SU-DHL-6 (cell line): Measurements from ENCODE around the gene LSR.

ENCODE experiments used
- H2AFZ ChIP-seq: fragments of 200-600 bp; sonication (generic); 2 replicates; pipeline ENCODE4 v1.6.1; 2014; ENCODE audit warnings: low read depth, mild to moderate bottlenecking, moderate library complexity, mixed read lengths, antibody characterized with exemption, low read length; ENCODE audit not compliant: severe bottlenecking
- H3F3A ChIP-seq: fragments of 200-600 bp; shearing (Covaris generic); 2 replicates; pipeline ENCODE4 v1.6.0; 2016; ENCODE audit warnings: antibody characterized with exemption, mild to moderate bottlenecking; ENCODE audit not compliant: insufficient read depth
- H3K27ac ChIP-seq: fragments of 200-600 bp; sonication (generic); 2 replicates; pipeline ENCODE4 v1.5.1; 2016; ENCODE audit warnings: low read depth, mild to moderate bottlenecking, low read length, moderate library complexity, mixed read lengths
- H3K27me3 ChIP-seq: fragments of 200-600 bp; sonication (generic), shearing (Covaris generic); 2 replicates; pipeline ENCODE4 v1.6.0; 2014; ENCODE audit warnings: mild to moderate bottlenecking, low read length
- H3K36me3 ChIP-seq: fragments of 200-600 bp; sonication (generic); 2 replicates; pipeline ENCODE4 v1.6.1; 2014; ENCODE audit warnings: mild to moderate bottlenecking, low read length, mixed read lengths
- H3K4me2 ChIP-seq: fragments of 300-600, 200-600 bp; shearing (Covaris generic), sonication (generic); 2 replicates; pipeline ENCODE4 v1.6.0; 2014; ENCODE audit warnings: low read length, low read depth, mild to moderate bottlenecking; ENCODE audit not compliant: poor library complexity, severe bottlenecking
- H3K4me3 ChIP-seq: fragments of 200-600 bp; sonication (generic); 2 replicates; pipeline ENCODE4 v1.5.1; 2014; ENCODE audit warnings: antibody characterized with exemption, low read length, mild to moderate bottlenecking, mixed read lengths; ENCODE audit not compliant: insufficient read depth, poor library complexity, severe bottlenecking
- H3K79me2 ChIP-seq: fragments of 200-600 bp; sonication (generic); 2 replicates; pipeline ENCODE4 v1.6.1; 2014; ENCODE audit warnings: mild to moderate bottlenecking, low read length, moderate library complexity; ENCODE audit not compliant: insufficient read depth
- H3K9ac ChIP-seq: fragments of 200-600 bp; sonication (generic); 2 replicates; pipeline ENCODE4 v1.7.0; 2014; ENCODE audit warnings: mild to moderate bottlenecking, low read length
- H3K9me2 ChIP-seq: fragments of 200-600 bp; sonication (generic); replicated peaks from 2 replicates; pipeline ENCODE4 v1.6.1; 2014; ENCODE audit warnings: low read length; ENCODE audit not compliant: insufficient read depth
- H3K9me3 ChIP-seq: fragments of 200-600 bp; sonication (generic); 2 replicates; pipeline ENCODE4 v1.6.1; 2014; ENCODE audit warnings: low read length, mixed read lengths; ENCODE audit not compliant: insufficient read depth
- H4K20me1 ChIP-seq: fragments of 200-600 bp; sonication (generic); 2 replicates; pipeline ENCODE4 v1.6.1; 2014; ENCODE audit warnings: low read depth, mild to moderate bottlenecking, antibody characterized with exemption, low read length, moderate library complexity, mixed read lengths
- EZH2phosphoT487 ChIP-seq: fragments of 200-600 bp; sonication (generic), shearing (Covaris generic); conservative IDR thresholded peaks from 2 replicates; pipeline ENCODE4 v1.6.1; 2018; ENCODE audit warnings: mild to moderate bottlenecking, antibody characterized with exemption, low read length, moderate library complexity, mixed read lengths
- TF ChIP-seq, protein P1 (sequence below): fragments of 200-600 bp; sonication (generic); IDR thresholded peaks from one replicate; pipeline ENCODE4 v1.5.1; 2017; ENCODE audit warnings: antibody characterized with exemption, mild to moderate bottlenecking, low read length, moderate library complexity; ENCODE audit not compliant: insufficient read depth, poor library complexity, severe bottlenecking

LSR gene

DNA sequence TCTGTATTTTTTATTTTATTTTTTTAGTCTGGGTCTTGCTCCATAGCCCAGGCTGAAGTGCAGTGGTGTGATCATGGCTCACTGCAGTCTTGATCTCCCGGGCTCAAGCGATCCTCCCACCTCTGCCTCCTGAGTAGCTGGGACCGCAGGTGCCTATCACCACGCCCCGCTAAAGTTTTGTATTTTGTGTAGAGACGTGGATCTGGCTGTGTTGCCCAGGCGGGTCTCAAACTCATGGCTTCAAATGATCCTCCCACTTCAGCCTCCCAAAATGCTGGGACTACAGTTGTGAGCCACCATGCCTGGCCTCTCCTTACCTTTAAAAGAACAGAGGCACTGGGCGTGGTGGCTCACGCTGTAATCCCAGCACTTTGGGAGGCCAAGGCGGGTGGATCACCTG lies 38.9 kb downstream of the LSR start:
- H3K79me2 ChIP-seq = no peaks in the 10 kb centered on the region
- H3K9me2 ChIP-seq = no peaks in the 10 kb centered on the region
- H3K27me3 ChIP-seq = no peaks in the 10 kb centered on the region
- H3F3A ChIP-seq = no peaks in the 10 kb centered on the region
- H3K9ac ChIP-seq = no peak overlapping the region
- H3K9me3 ChIP-seq = no peaks in the 10 kb centered on the region
- no peak overlapping the region for H2AFZ ChIP-seq
- H3K4me3 ChIP-seq = no peak overlapping the region
- no peaks in the 10 kb centered on the region for H4K20me1 ChIP-seq
- no peak overlapping the region for H3K4me2 ChIP-seq
- no peak overlapping the region for H3K27ac ChIP-seq
- TF ChIP-seq EZH2phosphoT487 = no peak
- TF ChIP-seq, protein P1, sequence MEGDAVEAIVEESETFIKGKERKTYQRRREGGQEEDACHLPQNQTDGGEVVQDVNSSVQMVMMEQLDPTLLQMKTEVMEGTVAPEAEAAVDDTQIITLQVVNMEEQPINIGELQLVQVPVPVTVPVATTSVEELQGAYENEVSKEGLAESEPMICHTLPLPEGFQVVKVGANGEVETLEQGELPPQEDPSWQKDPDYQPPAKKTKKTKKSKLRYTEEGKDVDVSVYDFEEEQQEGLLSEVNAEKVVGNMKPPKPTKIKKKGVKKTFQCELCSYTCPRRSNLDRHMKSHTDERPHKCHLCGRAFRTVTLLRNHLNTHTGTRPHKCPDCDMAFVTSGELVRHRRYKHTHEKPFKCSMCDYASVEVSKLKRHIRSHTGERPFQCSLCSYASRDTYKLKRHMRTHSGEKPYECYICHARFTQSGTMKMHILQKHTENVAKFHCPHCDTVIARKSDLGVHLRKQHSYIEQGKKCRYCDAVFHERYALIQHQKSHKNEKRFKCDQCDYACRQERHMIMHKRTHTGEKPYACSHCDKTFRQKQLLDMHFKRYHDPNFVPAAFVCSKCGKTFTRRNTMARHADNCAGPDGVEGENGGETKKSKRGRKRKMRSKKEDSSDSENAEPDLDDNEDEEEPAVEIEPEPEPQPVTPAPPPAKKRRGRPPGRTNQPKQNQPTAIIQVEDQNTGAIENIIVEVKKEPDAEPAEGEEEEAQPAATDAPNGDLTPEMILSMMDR = no peak
- no peaks in the 10 kb centered on the region for H3K36me3 ChIP-seq

DNA sequence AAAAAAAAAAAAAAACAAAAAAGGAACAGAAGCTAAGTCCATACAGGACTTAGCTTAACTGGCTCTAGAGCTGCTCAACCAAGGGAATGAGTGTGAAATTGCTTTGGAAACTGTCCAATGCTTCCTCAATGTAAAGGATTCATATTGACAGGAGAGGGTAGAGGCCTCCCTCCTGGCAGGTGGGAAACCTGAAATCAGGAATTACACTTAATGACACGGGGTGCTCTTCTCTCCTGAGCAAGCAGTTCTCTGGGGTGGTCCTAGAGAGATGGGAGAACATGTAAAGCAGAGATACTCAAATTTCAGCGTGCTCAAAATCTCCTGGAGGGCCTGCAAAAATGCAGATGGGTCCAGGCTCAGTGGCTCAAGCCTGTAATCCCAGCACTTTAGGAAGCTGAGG lies 39.5 kb downstream of the LSR start:
- Histone ChIP-seq H3K79me2 (no peaks in the 10 kb centered on the region), H3K4me2 (no peak overlapping the region), H3F3A (no peaks in the 10 kb centered on the region), H2AFZ (no peak overlapping the region), H3K4me3 (no peak overlapping the region), H3K9me2 (no peaks in the 10 kb centered on the region), H4K20me1 (no peaks in the 10 kb centered on the region), H3K27ac (no peak overlapping the region), H3K27me3 (no peaks in the 10 kb centered on the region), H3K9me3 (no peaks in the 10 kb centered on the region), H3K36me3 (no peaks in the 10 kb centered on the region), H3K9ac (no peak overlapping the region)
- no peak for TF ChIP-seq EZH2phosphoT487
- TF ChIP-seq, protein P1 = no peak

DNA sequence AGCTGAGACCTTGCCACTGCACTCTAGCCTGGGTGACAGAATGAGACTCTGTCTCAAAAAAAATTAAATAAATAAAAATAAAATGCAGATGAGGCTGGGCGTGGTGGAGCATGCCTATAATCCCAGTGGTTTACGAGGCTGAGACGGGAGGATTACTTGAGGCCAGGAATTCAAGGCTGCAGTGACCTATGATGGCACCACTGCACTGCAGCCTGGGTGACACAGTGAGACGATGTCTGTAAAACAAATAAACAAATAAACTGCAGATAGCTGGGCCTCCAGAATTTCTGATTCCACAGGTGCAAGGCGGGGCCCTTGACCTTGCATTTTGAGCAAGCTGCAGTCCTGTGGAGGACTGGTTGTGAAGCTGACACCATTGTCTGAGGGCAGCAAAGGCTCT lies 40.1 kb downstream of the LSR start:
- H3F3A ChIP-seq = no peaks in the 10 kb centered on the region
- TF ChIP-seq EZH2phosphoT487 = no peak
- TF ChIP-seq, protein P1 = no peak
- no peaks in the 10 kb centered on the region for H3K36me3 ChIP-seq
- no peak overlapping the region for H3K4me2 ChIP-seq
- H3K9ac ChIP-seq = no peak overlapping the region
- H3K79me2 ChIP-seq = no peaks in the 10 kb centered on the region
- H3K27ac ChIP-seq = no peak overlapping the region
- H3K27me3 ChIP-seq = no peaks in the 10 kb centered on the region
- H3K9me3 ChIP-seq = no peaks in the 10 kb centered on the region
- H2AFZ ChIP-seq = no peak overlapping the region
- no peaks in the 10 kb centered on the region for H3K9me2 ChIP-seq
- no peak overlapping the region for H3K4me3 ChIP-seq
- no peaks in the 10 kb centered on the region for H4K20me1 ChIP-seq
